Midbrain (tissue), 1 donor: ENCODE results near the gene TRIM47.

Source experiments
- DNase-seq: peaks from one replicate; lab custom pipeline; 2025; lab: John Stamatoyannopoulos, UW

The TRIM47 gene

GRCh38 chr17:75847614-75848522 is 30.5 kb downstream of the TRIM47 start:
- DNase-seq: no peak

GRCh38 chr17:75846692-75847613 is 31.4 kb downstream of the TRIM47 start:
- DNase-seq: no peak

DNA sequence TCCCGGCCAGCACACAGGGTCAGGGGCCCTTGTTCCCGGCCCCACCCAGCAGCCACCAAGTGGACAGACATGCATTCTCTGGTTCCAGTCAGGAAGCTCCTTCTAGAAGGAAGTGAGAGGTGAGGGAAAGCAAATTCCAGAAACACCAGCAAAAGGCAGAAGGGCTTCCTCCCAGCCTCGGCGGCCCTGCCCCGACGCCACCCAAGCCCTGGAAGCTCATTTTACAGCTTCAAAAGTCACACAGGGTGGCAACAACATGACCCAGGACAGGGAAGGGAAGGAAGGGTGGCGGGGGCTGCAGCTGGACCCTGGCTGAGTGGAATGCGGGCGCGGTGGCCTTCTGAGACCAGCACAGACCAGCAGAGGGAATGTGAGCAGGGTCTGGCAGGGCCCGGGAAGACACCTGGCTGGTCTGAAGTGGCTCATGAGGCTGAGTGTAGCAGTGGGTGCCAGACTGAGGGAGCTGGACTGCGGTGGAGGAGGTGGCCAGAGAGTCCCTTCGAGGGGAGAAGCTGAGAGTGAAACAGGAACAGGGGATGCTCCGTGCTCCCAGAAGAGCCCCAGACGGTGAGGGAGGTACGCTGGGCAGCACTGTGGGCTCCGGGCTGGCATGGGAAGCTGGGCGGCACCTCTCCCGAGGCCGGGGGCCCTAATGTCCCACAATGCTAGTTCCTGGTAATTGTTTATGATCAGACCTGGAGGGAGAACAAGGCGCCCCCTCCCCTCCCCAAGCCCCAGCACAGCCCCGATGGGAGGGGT is 32.3 kb downstream of the TRIM47 start:
- DNase-seq: no peak

- peak; percentile 46 for DNase-seq
Measured at GRCh38 chr17:75845058-75845711, 33.2 kb downstream of the TRIM47 start.

- no peak for DNase-seq
Measured at GRCh38 chr17:75844530-75845057, 33.8 kb downstream of the TRIM47 start.

DNA sequence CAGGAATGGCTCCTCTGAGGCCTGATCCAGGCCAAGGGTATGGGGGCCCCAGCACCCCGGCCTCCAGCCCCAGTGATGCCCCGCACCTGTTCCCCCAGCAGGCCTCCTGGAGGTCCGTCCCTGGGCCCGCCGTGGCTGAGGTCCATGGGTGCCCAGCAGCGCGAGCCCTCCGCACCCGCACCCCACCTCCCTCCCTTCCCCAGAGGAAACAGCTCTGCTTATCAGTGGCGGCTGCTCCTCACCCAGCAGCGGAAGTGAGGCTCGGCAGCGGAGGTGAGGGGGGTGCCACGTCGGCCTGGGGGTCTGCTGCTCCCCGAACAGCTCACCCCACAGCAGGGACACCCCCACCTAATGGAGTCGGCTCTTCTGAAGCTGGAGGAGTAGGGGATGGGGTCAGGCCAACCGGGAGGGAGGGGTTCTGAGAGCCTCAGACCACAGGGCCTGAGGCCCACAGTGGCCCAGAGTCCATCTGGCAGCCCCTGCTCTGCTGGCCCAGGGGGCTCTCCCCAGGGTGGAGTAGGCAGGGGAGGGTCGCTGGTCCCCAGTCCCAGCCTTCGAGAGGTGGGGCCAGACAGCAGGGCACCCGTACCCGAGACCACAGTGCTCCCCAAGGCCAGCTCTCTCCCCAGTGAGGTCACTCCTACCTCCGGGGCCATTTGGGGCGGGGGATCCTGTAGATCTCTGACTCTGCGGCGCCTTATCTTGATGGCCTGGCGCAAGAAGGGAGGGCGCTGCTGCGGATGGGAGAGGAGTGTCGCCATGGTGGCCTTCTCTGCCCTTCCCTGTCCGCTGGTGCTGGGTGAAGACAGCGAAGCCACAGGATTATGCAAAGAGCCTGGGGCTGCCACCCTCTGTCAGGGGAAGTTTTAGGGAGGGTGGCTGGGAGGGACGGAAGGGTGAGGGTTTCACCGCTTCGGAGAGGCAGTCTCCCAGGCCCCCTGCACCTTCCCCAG is 34.5 kb downstream of the TRIM47 start, which contains the start of gene UNC13D:
TSS of gene UNC13D (minus strand) at position 828 of the 953 bp plus-strand sequence. CDS start at position 761, 67 bp downstream.
- DNase-seq: no peak

DNA sequence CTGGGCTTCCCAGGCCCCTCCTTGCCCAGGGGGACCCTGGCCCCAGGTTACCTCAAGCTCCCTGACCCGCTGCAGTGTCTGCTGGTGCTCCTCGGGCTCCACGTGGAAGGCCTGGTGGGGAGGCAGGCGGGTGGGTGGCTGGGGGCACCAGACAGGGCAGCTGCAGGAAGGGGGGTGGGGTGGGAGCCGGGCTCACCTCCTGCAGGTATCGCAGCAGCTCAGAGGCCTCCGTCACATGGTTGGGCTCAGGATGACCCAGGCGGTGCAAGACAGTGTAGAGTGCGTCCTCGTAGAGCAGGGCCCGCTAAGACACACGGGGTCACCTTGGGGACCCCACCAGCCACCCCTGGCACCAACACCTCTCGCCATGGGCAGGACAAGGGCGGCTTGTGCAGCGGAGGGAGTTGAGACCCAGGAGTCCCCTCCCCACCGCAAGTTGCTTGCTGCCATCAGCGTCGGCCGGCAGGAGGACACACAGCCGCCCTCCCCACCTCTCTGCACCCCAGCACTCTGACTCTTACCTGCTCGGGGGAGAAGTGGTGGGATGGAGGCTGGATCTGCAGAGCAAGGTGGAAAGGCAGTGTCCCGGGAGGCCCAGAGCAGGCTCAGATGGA is 35.3 kb downstream of the TRIM47 start:
- DNase-seq: no peak

DNA sequence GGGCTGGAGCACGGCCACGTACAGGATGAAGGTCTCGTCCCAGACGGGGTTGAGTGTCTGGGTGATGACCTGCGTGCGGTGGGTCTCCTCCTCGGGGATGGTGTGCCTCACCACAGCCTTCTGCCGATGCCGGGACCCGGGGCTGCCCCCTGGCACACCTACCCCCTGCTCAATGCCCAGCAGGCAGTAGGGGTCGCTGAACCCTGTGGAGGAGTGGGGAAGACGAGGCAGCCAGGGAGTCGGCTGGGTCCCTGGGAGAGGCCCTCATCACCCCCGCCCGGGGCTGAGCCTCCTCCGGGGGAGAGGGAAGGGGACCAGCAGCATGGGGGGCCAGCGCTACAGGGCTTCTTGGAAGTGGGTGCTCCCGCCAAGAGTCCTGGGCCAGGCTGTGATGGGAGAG is 36.0 kb downstream of the TRIM47 start:
- no peak for DNase-seq

DNA sequence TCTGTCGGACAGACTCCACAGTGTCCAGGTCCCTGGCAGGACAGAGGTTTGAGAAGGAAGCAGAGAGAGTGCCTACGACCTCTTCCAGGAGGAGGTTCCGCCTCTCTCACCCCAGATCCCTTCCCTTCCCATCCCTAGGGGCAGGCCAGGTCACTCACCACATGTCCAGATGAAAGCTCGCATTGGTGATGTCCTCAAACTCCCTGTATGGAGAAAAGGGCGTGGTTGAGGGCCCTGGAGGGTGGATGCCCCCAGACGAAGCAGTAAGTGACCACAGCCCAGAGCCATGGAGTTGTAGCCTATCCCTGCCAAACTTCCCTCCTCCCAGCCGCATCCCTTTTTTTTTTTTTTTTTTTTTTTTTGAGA is 37.6 kb downstream of the TRIM47 start:
- no peak for DNase-seq

DNA sequence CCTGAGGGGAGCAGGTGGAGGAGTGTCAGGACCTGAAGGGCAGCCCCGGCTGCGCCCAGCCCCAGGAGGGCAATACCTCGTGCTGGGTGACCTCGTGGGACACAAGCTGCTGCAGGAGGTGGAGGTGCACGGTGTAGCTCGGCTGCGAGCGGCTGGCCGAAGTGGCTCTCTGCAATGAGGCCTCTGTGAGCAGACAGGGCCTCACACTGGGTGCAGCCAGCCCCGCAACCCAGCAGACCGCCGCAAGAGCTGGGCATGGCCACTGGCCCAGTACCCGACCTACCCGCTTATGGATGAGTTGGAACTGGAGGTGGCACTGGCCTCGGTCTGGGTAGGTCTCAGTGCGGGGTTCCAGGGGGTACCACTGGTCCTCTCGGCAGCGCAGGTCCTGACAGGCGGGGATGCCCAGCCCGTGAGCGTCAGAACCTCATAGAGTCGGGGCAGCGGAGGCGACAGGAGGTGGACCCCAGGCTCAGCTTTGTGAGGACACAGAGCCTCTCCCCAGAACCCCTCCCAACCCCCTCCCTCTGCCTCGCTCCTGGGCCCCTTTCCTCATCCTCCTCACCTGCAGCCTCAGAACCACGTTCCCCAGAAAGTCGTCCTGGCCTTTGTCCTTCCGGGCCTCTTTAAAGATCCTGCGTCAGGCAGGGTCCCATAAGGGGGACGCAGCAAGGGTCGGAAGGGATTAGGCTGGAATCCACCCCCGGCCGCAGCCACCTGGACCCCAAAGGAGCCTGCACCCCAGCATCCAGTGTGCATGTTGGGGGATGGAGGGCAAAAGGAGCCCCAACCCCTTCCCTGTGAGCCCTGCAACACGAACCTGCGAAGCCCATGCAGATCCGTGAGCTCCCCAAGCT is 38.2 kb downstream of the TRIM47 start:
- no peak for DNase-seq

- no peak for DNase-seq
Measured at GRCh38 chr17:75838410-75838809, 40.0 kb downstream of the TRIM47 start.

GRCh38 chr17:75837899-75838298 is 40.5 kb downstream of the TRIM47 start:
- no peak for DNase-seq

- no peak for DNase-seq
Measured at GRCh38 chr17:75836605-75837004, 41.8 kb downstream of the TRIM47 start.

GRCh38 chr17:75835654-75835987 is 42.8 kb downstream of the TRIM47 start:
- DNase-seq: no peak

- DNase-seq: no peak
Measured at GRCh38 chr17:75834928-75835653, 43.3 kb downstream of the TRIM47 start.

- no peak for DNase-seq
Measured at GRCh38 chr17:75834279-75834920, 44.0 kb downstream of the TRIM47 start.

GRCh38 chr17:75832652-75833400 is 45.6 kb downstream of the TRIM47 start:
- no peak for DNase-seq
